Activated naive CD8-positive, alpha-beta T cell treated with anti-CD3 and anti-CD28 coated beads, Interleukin-2, amount 50 U/mL, for 16 hours (primary cell): Measurements from ENCODE around the gene FDPS.

Experiments
- DNase-seq: peaks from one replicate; pipeline ENCODE4 v3.0.0-alpha.2; 2020; ENCODE audit warnings: low read depth, low spot score

The FDPS gene

DNA sequence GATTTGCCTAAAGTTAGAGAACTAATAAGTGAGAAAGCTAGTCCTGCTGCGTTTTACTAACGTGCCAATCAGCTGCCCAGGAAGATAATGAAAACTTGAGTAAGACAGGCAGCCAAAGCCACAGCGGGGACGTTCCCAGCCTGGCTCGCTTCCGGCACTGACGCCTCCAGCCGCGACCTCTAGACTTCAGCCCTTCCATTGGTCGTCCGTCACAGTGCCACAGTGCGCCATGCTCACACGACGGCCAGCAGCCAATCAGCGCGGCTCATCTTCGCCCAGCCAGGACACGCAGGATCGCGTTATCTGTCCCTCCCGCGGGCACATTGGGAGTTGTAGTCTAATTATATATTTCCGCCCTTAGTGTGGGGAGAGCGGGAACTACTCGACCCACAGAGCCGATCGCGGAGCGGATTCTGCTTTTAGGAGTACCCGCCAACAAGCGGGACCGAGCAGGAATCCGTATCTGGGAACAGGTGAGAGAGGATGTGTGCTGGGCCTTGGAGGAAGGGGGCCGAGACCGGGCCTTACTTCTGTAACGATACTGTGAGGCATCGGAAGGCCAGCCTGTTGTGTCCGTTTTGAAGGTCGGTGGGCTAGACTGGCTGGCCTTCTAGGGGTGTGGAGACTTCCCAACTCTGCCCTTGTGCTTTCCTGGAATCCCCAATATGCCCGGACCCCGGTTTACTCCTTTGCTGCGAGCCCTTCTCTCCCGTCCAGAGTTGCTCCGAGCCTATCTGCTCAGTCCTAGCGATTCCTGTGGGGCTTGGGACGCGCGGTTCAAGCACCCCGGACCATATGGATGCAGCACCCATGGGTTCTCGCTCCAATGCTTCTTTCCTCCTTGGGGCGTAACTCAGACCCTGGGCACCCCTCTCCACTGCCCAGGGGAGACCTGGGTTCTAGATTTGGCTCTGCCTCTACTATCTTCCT lies at the start of gene FDPS:
Gene FDPS (plus strand): TSS at position 374 of the 930 bp plus-strand sequence. CDS start 924 bp downstream, outside the sequence.
- DNase-seq: peak; percentile 91

DNA sequence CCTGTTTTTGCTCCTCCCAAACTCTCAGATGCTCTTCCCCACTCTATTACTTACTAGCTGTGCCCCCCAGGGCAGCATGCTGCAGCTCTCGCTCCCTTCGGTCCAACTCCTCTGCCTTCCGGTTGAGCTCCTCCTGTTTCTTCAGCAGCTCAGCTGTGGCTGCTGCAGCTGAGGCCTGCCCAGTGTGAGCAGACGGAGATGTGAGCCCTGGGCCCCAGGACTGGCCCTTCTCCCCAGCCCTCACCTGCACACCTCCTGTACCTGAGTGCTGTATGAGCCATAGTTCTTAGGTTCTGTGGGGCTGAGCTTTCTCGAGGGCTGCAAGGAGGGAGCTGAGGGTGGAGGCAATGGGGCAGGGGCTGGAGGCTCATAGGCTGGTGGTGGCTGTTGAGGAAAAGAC lies 48.4 kb upstream of the FDPS start:
- DNase-seq: no peak

DNA sequence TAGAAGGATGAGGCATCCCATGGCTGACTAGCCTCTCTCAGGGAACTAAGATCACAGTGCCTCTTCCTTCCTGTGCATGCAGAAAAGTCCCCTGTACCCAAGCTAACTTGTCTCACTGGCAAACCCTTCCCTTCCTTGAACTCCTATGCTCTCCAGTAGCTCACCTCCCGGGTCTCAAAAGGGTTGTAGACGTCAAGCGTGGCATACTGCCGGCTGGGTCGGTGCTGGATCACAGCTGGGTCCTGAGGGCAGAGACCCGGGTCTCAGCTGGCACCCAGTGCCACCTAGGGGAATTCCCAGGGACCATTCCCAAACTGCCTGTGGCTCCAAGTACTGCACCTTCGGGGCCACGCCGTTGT lies 47.2 kb upstream of the FDPS start:
- DNase-seq: no peak

- peak; percentile 72 for DNase-seq
Measured at GRCh38 chr1:155261852-155262673, 46.6 kb upstream of the FDPS start, which contains the start of gene SCAMP3. Gene SCAMP3, minus strand, starts transcription at chr1:155262360. Its CDS starts 209 bp downstream, at chr1:155262151.

DNA sequence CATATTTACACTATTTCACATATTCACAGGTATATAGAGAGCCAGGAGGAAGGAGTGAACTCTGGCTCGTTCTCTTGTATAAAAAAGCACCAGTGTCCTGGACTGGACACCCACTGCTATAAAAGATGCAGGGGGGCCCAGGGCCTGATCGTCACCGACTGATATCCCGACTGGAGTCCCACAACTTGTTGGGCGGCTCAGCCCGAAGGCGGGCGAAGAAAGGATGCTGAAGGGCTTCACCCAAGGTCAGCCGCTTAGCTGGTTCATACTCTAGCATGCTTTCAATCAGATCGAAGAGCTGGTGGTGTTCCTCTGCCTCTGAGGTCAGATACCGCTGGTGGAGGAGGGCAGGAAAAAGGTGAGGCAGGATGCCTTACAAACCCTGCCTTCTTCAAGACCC lies 45.6 kb upstream of the FDPS start:
- DNase-seq: no peak

- no peak for DNase-seq
Measured at GRCh38 chr1:155266553-155266952, 42.1 kb upstream of the FDPS start.

DNA sequence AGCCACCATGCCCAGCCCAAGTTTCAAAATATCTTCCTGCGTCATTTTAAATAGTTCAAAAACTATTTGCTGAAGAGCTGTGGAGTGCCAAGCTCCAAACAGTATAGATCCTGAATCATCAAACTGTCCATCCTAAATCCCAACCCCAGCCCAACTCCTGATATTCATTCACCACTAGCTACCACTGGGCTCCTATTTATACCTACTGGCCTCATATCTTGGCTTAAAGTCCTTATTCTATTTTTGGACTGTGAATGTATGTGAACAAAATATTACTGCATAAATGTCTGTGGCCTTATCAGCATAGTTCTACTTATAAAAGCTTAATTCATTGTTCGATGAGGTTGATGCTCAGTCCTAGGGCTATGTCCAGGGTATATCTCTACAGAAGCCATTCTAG lies 41.3 kb upstream of the FDPS start:
- no peak for DNase-seq

GRCh38 chr1:155268630-155269029 lies 40.0 kb upstream of the FDPS start:
- no peak for DNase-seq

- no peak for DNase-seq
Measured at GRCh38 chr1:155269381-155269780, 39.3 kb upstream of the FDPS start.

- DNase-seq: no peak
Measured at GRCh38 chr1:155272466-155273342, 36.0 kb upstream of the FDPS start.

DNA sequence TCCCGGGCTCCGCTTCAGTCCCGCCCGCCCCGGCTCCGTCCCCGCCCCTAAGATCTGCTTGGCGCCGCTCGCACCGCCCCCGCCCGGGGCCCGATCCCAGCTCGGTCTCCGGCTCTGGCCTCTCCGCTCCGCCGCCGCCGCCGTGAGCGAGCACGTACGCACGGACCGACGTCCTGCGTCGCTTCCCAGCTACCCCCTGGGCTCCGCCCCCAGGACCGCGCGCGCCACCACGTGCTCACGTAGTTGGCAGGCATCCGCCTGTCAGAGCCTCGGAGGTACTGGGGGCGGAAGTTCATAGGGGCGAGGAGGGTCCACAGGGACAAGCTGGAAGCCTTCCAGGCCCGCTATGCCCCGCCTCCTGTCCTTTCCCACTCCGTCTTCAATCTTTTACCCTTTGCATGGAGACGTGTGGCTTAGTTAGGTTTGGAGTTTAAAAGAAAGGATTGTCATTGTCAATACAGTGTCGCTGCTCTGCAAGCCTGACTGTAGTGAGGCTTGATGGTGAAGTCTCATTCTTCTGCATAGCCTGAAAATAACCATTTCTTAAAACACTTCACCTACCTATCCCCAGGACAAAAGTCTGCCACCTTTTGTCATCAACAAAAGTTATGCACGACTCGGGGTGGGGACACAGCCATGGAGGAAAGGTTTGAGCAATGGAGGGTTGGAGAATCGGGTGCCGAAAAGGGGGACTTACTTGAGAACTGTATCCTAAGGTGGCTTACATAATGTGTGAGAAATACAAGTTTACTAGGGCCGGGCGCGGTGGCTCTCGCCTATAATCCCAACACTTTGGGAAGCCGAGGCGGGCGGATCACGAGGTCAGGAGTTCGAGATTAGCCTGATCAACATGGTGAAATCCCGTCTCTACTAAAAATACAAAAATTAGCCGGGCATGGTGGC lies 35.1 kb upstream of the FDPS start, which contains the start of gene CLK2:
Gene CLK2 (minus strand): TSS at position 162 of the 903 bp plus-strand sequence. CDS start 2,527 bp downstream, outside the sequence.
- DNase-seq: peak; percentile 95

- DNase-seq: peak; percentile 88
Measured at GRCh38 chr1:155277070-155277901, 31.4 kb upstream of the FDPS start, which contains the start of gene HCN3. Gene HCN3, plus strand, starts transcription at chr1:155277463. Its CDS starts 128 bp downstream, at chr1:155277591.

- DNase-seq: peak; percentile 56
Measured at GRCh38 chr1:155277902-155278688, 30.6 kb upstream of the FDPS start.

- DNase-seq: no peak
Measured at GRCh38 chr1:155278689-155279160, 29.9 kb upstream of the FDPS start.

DNA sequence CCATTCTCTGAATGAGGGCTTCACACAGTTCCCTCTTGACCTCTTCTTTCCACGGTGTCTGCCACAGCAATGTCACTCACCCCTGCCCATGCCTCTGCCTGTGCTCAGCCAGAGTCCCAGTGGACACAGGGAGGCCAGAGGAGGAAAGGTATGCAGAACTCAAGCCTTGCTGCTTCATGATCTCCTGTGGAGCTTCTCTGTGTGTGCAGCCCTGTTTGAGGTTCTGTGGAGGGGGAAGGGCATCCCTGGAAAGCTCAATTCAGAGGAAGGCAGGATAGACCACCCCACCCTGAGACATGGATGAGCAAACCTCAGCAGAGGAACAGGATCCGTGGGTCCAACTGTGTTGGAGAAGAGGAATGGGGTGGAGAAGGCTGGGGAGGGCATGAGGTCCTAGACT lies 29.4 kb upstream of the FDPS start:
- DNase-seq: no peak

- DNase-seq: no peak
Measured at GRCh38 chr1:155282488-155283091, 26.1 kb upstream of the FDPS start.

DNA sequence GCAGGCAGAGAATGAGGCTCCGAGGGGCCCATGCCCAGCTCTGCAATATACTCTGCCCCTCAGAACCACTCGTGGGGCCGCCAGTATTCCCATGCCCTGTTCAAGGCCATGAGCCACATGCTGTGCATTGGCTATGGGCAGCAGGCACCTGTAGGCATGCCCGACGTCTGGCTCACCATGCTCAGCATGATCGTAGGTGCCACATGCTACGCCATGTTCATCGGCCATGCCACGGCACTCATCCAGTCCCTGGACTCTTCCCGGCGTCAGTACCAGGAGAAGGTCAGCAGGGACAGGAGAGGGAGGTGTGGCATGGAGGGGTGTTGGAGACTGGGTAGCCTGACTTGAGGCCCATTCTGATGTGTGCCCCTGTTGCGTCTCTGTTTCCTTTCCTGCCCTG lies 24.2 kb upstream of the FDPS start:
- no peak for DNase-seq

- no peak for DNase-seq
Measured at GRCh38 chr1:155285063-155285462, 23.6 kb upstream of the FDPS start.
